ENCODE results near the gene C6orf141. TPM values are rescaled to one million over a fixed set of nuclear protein-coding genes. Genes with fewer than 3 reads are reported as not detected.

C6orf141 gene
- total RNA-seq, 1 experiment from 2014 or later = 40.1 TPM

DNA sequence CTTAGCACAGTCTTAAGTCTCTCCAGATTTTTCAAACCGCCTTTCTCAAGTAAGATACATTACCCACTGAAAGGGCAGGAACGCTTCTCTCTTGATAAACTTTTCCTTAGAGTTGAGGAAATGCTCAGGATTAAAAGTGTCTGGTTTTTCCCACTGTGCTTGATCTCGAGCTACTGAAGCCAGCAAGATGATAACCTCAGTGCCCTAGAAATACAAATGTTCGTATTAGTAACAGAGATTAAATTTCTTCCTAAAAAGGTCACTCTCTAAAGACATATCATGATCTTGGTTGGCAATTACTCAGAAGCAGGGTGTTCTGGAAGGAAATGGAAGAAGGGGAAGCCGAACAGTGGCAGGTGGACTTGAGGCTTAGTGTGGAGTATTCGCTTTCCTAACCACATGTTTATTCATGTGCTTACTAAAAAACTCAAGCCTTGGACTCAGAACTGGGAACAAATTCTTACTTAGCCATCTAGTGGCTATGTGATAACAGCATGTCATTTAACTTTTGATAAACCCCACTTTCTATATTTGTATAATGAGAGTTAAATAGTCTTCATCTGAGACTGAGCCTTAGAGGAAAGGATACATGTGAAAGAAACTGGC lies 20.1 kb downstream of the C6orf141 start:
- no peak overlapping the region for H3K4me2 ChIP-seq (ENCODE audit: insufficient read depth, insufficient read length, low read length)
- H3K27me3 ChIP-seq (ENCODE audit: insufficient read depth, low read length) = no peaks in the 10 kb centered on the region
- no peak overlapping the region for H3T11ph ChIP-seq (ENCODE audit: low read length)
- no peak overlapping the region for H3K23ac ChIP-seq (ENCODE audit: insufficient read length, low read depth, low read length)
- H2BK120ac ChIP-seq (ENCODE audit: low read depth, low read length, poor library complexity, severe bottlenecking) = no peak overlapping the region
- no peaks in the 10 kb centered on the region for H4K20me1 ChIP-seq (ENCODE audit: control insufficient read depth, insufficient read depth, insufficient read length)
- no peak overlapping the region for H4K8ac ChIP-seq (replicated peaks; ENCODE audit: insufficient read length, low read depth, low read length)
- no peak overlapping the region for H2AK5ac ChIP-seq (ENCODE audit: insufficient read length, low read length)
- no peak overlapping the region for H3K56ac ChIP-seq (ENCODE audit: insufficient read length, low read depth, low read length)
- H3K27ac ChIP-seq (ENCODE audit: insufficient read length, low read depth, low read length) = no peak overlapping the region
- H3K4me1 Mint-ChIP-seq = peaks cover 0 to 6% of the 10 kb centered on the region in 2 experiments; a peak in 1 of 4 replicates
- H3K4ac ChIP-seq (ENCODE audit: low read depth, low read length) = no peak overlapping the region
- H4K91ac ChIP-seq (ENCODE audit: insufficient read length, low read depth, low read length) = no peak overlapping the region
- no peak overlapping the region for H2BK15ac ChIP-seq (ENCODE audit: low read depth, low read length)
- no peak overlapping the region for H3K18ac ChIP-seq (ENCODE audit: insufficient read length, low read depth, low read length)
- no peak overlapping the region for H3K14ac ChIP-seq (ENCODE audit: insufficient read depth, low read length)
- no peaks in the 10 kb centered on the region for H3K79me1 ChIP-seq (ENCODE audit: insufficient read depth, low read depth, low read length, poor library complexity, severe bottlenecking)
- peaks cover 12% of the 10 kb centered on the region for H3K27me3 Mint-ChIP-seq (ENCODE audit: low read depth)
- no peaks in the 10 kb centered on the region for H3K9me3 ChIP-seq (ENCODE audit: control insufficient read depth, low read depth, low read length)
- WGBS (ENCODE audit: extremely low coverage, insufficient read length, low lambda C conversion rate) = no CpG with 5 or more reads among the region's 6 CpGs
- no peak overlapping the region for H2BK20ac ChIP-seq (ENCODE audit: low read depth, low read length, poor library complexity, severe bottlenecking)
- H3K23me2 ChIP-seq (ENCODE audit: insufficient read length, low read depth, low read length, poor library complexity, severe bottlenecking) = no peaks in the 10 kb centered on the region
- H4K5ac ChIP-seq (ENCODE audit: insufficient read length, low read depth, low read length) = no peak overlapping the region
- H3K4me3 Mint-ChIP-seq = no peak overlapping the region
- no peaks in the 10 kb centered on the region for H3K4me1 ChIP-seq (ENCODE audit: insufficient read depth, low read length)
- no peak overlapping the region for H2AFZ ChIP-seq (ENCODE audit: low read length)
- no peak overlapping the region; a peak in 1 of 7 replicates for H3K27ac Mint-ChIP-seq
- H3K79me2 ChIP-seq (ENCODE audit: insufficient read depth, low read length) = no peaks in the 10 kb centered on the region
- TF ChIP-seq, protein P1, sequence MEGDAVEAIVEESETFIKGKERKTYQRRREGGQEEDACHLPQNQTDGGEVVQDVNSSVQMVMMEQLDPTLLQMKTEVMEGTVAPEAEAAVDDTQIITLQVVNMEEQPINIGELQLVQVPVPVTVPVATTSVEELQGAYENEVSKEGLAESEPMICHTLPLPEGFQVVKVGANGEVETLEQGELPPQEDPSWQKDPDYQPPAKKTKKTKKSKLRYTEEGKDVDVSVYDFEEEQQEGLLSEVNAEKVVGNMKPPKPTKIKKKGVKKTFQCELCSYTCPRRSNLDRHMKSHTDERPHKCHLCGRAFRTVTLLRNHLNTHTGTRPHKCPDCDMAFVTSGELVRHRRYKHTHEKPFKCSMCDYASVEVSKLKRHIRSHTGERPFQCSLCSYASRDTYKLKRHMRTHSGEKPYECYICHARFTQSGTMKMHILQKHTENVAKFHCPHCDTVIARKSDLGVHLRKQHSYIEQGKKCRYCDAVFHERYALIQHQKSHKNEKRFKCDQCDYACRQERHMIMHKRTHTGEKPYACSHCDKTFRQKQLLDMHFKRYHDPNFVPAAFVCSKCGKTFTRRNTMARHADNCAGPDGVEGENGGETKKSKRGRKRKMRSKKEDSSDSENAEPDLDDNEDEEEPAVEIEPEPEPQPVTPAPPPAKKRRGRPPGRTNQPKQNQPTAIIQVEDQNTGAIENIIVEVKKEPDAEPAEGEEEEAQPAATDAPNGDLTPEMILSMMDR (conservative IDR thresholded peaks at IDR 0.05) = 0 out of 3 replicates have a peak, but pooled peaks have one; percentile 11
- H3K9me3 Mint-ChIP-seq = no peaks in the 10 kb centered on the region
- no peaks in the 10 kb centered on the region for H3K36me3 Mint-ChIP-seq (ENCODE audit: insufficient read depth in 1 of 3, low read depth in 3 of 3)
- no peak overlapping the region for H2BK12ac ChIP-seq (ENCODE audit: insufficient read length, low read depth, low read length)
- no peak overlapping the region for H3K9ac ChIP-seq (ENCODE audit: extremely low read depth, insufficient read length, low read length)
- DNase-seq = no peak
- H2BK5ac ChIP-seq (ENCODE audit: insufficient read length, low read length) = no peak overlapping the region

Data from H9 (cell line).